Upper lobe of left lung (tissue), 6 donors: ENCODE results near the gene NECTIN2. TPM values are rescaled to one million over a fixed set of nuclear protein-coding genes. Genes with fewer than 3 reads are reported as not detected.

Experiments used
- ATAC-seq, 2 donors: fragments of 200-7000 bp; cut with Tn5 transposase; one replicate each; pipeline ENCODE4 v1.9.1; 2022; ENCODE audit warnings: mild to moderate bottlenecking in 2 of 2, moderate library complexity in 2 of 2; ENCODE audit not compliant: low FRiP score in 2 of 2
- DNase-seq, 2 donors: peaks; one replicate each; pipeline ENCODE4 v3.0.0-alpha.2; 2019 to 2020
- H3K27ac ChIP-seq, 4 donors: fragments of 200-600 bp; sonication (generic); one replicate each; pipeline ENCODE4 v1.5.1; 2016 to 2019
- H3K27me3 ChIP-seq, 4 donors: fragments of 200-600 bp; sonication (generic); one replicate each; pipeline ENCODE4 v1.5.1; 2017 to 2019
- H3K36me3 ChIP-seq, 4 donors: fragments of 200-600 bp; sonication (generic); one replicate each; pipeline ENCODE4 v1.5.1; 2016 to 2019
- H3K4me1 ChIP-seq, 4 donors: fragments of 200-600 bp; sonication (generic); one replicate each; pipeline ENCODE4 v1.5.1; 2018 to 2019
- H3K4me3 ChIP-seq, 4 donors: fragments of 200-600 bp; sonication (generic); one replicate each; pipeline ENCODE4 v1.5.1; 2017 to 2019; ENCODE audit warnings: mild to moderate bottlenecking in 2 of 4, moderate library complexity in 1 of 4
- H3K9me3 ChIP-seq, 4 donors: fragments of 200-600 bp; sonication (generic); one replicate each; pipeline ENCODE4 v1.5.1; 2018 to 2019
- EP300 ChIP-seq, 4 donors: sonication (generic); formaldehyde crosslinking; IDR thresholded peaks; one replicate each; pipeline ENCODE4 v1.5.1; 2017; ENCODE audit warnings: antibody characterized with exemption in 4 of 4, control low read depth in 2 of 4
- POLR2A ChIP-seq, 4 donors: fragments of 450-650 bp; IDR thresholded peaks; one replicate each; pipeline ENCODE4 v1.5.1; 2016 to 2017; ENCODE audit warnings: antibody characterized with exemption in 4 of 4, mild to moderate bottlenecking in 2 of 4
- POLR2AphosphoS5 ChIP-seq, 2 donors: sonication (generic); formaldehyde crosslinking; IDR thresholded peaks; one replicate each; pipeline ENCODE4 v1.5.1; 2017; ENCODE audit warnings: antibody characterized with exemption in 2 of 2
- WGBS, 2 donors: methylation state at CpG; one replicate each; pipeline ENCODE4 v1.1.5; 2017 to 2018; 5-methylcytosine and 5-hydroxymethylcytosine counted together
- total RNA-seq, 6 donors: library from RNA; depleted of rRNA in 4 of 6; stranded (reverse); fragments of >200 nt in 4 of 6; gene quantifications; one replicate each; pipeline versions ENCODE4 v1.1.0 to v1.2.1, GENCODE V29; 2016 to 2021
- TF ChIP-seq, protein P1 (sequence below), 6 experiments: fragments of 450-650 bp in 4 of 6; fragments of 200-600 bp in 2 of 6; sonication (generic) in 2 of 6; IDR thresholded peaks; one replicate each; pipeline ENCODE4 v1.5.1; 2016 to 2019; ENCODE audit warnings: antibody characterized with exemption in 6 of 6
- donor health status: DM: no; HTN: no; CAD: no; lungs with moderate emphysema.
- donor health status: DM: no; HTN: yes; CAD: no; lungs with severe emphysema.

NECTIN2 gene
- total RNA-seq, 6 donors from 2014 or later: 52.2 to 152 (median 109) TPM

DNA sequence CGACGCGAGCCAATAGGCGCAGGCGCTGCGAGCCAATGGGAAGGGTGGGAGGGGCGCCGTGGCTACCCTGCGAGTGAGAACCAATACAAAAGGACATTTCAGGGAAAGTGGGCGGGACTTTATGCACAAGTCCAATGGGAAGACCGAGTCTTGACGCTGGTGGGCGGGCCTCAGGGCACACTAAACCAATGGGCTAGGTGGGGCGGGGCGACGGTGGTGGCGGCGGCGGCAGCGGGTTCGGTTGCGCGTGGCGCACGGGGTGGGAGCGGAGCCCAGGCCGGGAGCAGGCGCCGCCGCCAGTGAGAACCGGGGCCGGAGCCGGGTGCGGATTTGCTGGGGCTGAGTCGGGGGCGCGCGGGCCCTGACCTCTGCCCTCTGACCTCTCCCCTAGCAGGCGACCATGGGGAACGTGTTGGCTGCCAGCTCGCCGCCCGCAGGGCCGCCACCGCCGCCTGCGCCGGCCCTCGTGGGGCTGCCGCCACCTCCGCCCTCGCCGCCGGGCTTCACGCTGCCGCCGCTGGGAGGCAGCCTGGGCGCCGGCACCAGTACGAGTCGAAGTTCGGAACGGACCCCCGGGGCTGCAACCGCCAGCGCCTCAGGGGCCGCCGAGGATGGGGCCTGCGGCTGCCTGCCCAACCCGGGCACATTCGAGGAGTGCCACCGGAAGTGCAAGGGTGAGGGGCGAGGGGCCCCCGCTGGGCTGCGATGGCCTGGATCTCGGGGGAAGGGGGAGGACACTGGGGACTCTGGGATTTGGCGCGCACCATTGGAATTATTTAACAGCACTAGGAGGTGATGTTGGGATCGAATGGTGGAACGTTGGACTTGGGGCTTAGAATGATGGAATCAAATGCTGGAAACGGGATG lies 45.2 kb downstream of the NECTIN2 start, which contains the start of gene TOMM40:
Gene TOMM40, plus strand, starts transcription at position 239 of the 867 bp plus-strand sequence. Its CDS starts 162 bp downstream, at position 401.
- peaks cover 3 to 61% (median 50%) of the 10 kb centered on the region in 4 donors for H3K36me3 ChIP-seq
- WGBS, 2 donors: 0 to 1% methylated on average over 31 to 38 of the region's 81 CpGs
- peaks cover 20 to 32% (median 21%) of the 10 kb centered on the region in 4 donors for H3K4me1 ChIP-seq
- no peaks in the 10 kb centered on the region for H3K27me3 ChIP-seq
- H3K4me3 ChIP-seq: peak within 1 kb of the TSS; percentile 81 to 100 (median 99)
- H3K9me3 ChIP-seq: no peaks in the 10 kb centered on the region
- DNase-seq (no peak), ATAC-seq (no peak)
- TF ChIP-seq POLR2A (IDR thresholded peaks at IDR 0.05): peak in 2 of 4 donors; percentile 45 to 76
- no peak for TF ChIP-seq EP300 (IDR thresholded peaks at IDR 0.05)
- TF ChIP-seq, protein P1, sequence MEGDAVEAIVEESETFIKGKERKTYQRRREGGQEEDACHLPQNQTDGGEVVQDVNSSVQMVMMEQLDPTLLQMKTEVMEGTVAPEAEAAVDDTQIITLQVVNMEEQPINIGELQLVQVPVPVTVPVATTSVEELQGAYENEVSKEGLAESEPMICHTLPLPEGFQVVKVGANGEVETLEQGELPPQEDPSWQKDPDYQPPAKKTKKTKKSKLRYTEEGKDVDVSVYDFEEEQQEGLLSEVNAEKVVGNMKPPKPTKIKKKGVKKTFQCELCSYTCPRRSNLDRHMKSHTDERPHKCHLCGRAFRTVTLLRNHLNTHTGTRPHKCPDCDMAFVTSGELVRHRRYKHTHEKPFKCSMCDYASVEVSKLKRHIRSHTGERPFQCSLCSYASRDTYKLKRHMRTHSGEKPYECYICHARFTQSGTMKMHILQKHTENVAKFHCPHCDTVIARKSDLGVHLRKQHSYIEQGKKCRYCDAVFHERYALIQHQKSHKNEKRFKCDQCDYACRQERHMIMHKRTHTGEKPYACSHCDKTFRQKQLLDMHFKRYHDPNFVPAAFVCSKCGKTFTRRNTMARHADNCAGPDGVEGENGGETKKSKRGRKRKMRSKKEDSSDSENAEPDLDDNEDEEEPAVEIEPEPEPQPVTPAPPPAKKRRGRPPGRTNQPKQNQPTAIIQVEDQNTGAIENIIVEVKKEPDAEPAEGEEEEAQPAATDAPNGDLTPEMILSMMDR (IDR thresholded peaks at IDR 0.05): peak in 3 of 6 experiments; percentile 14 to 63 (median 35)
- TF ChIP-seq POLR2AphosphoS5 (IDR thresholded peaks at IDR 0.05): peak; percentile 5 to 8
- peak within 1 kb of the TSS; percentile 88 to 99 (median 94) for H3K27ac ChIP-seq

- no peaks in the 10 kb centered on the region for H3K9me3 ChIP-seq
- no peak for ATAC-seq
- peak overlapping the region in 1 of 4 donors; percentile 79 for H3K27ac ChIP-seq
- 88 to 93% methylated on average over 6 to 7 of the region's 7 CpGs for WGBS, 2 donors
- peaks cover 20 to 32% (median 21%) of the 10 kb centered on the region in 4 donors for H3K4me1 ChIP-seq
- no peak overlapping the region for H3K4me3 ChIP-seq
- TF ChIP-seq EP300 (IDR thresholded peaks at IDR 0.05) (no peak), POLR2AphosphoS5 (IDR thresholded peaks at IDR 0.05) (no peak), POLR2A (IDR thresholded peaks at IDR 0.05) (no peak)
- TF ChIP-seq, protein P1 (IDR thresholded peaks at IDR 0.05): no peak
- no peak for DNase-seq
- H3K27me3 ChIP-seq: no peaks in the 10 kb centered on the region
- H3K36me3 ChIP-seq: peaks cover 3 to 61% (median 47%) of the 10 kb centered on the region in 4 donors
Measured at GRCh38 chr19:44892932-44893331, 46.8 kb downstream of the NECTIN2 start.

- WGBS, 2 donors: 86 to 91% methylated on average over 7 to 18 of the region's 18 CpGs
- no peaks in the 10 kb centered on the region for H3K9me3 ChIP-seq
- H3K27me3 ChIP-seq: no peaks in the 10 kb centered on the region
- DNase-seq (peak; percentile 40 to 61), ATAC-seq (no peak)
- TF ChIP-seq EP300 (IDR thresholded peaks at IDR 0.05) (peak in 1 of 4 donors; percentile 66), POLR2AphosphoS5 (IDR thresholded peaks at IDR 0.05) (peak in 1 of 2 donors; percentile 22), POLR2A (IDR thresholded peaks at IDR 0.05) (peak in 1 of 4 donors; percentile 24)
- TF ChIP-seq, protein P1 (IDR thresholded peaks at IDR 0.05): no peak
- peak overlapping the region in 2 of 4 donors; percentile 20 to 79 for H3K27ac ChIP-seq
- H3K36me3 ChIP-seq: peaks cover 3 to 58% (median 46%) of the 10 kb centered on the region in 4 donors
- H3K4me1 ChIP-seq: peaks cover 20 to 32% (median 21%) of the 10 kb centered on the region in 4 donors
- no peak overlapping the region for H3K4me3 ChIP-seq
Measured at GRCh38 chr19:44893332-44894051, 47.4 kb downstream of the NECTIN2 start.

DNA sequence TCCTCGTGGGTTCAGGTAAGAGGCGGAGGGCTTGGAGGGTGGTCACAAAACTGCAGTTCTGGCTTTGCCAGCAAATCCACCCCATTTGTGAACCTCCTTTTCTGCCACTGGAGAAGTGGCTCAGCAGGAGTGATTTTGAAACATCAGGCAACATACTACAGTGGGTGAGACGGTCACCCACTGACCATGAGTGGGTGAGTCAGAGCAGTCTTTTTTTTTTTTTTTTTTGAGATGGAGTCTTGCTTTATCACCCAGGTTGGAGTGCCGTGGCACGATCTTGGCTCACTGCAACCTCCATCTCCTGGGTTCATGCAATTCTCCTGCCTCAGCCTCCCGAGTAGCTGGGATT lies 47.9 kb downstream of the NECTIN2 start:
- Histone ChIP-seq H3K4me3 (no peak overlapping the region), H3K4me1 (peaks cover 20 to 32% (median 21%) of the 10 kb centered on the region in 4 donors), H3K9me3 (no peaks in the 10 kb centered on the region), H3K36me3 (peaks cover 3 to 55% (median 45%) of the 10 kb centered on the region in 4 donors), H3K27me3 (no peaks in the 10 kb centered on the region), H3K27ac (peak overlapping the region in 2 of 4 donors; percentile 20 to 79)
- DNase-seq: no peak
- ATAC-seq: no peak
- WGBS, 2 donors: 83 to 91% methylated on average over 5 to 6 of the region's 6 CpGs
- TF ChIP-seq, protein P1 (IDR thresholded peaks at IDR 0.05): no peak
- TF ChIP-seq POLR2A (IDR thresholded peaks at IDR 0.05) (no peak), POLR2AphosphoS5 (IDR thresholded peaks at IDR 0.05) (no peak), EP300 (IDR thresholded peaks at IDR 0.05) (no peak)
